GM19099 (cell line): ENCODE results near the gene RSPO3.

ENCODE experiments used
- POLR2A ChIP-seq: IDR thresholded peaks from 3 replicates; pipeline ENCODE4 v1.6.1; 2011; ENCODE audit warnings: low read depth; ENCODE audit not compliant: insufficient read length; ENCODE audit errors: extremely low read depth

Gene RSPO3

GRCh38 chr6:127118298-127119101 is at the start of gene RSPO3:
Gene RSPO3 (plus strand): TSS chr6:127118671. CDS start chr6:127119193, 522 bp downstream.
- no peak for TF ChIP-seq POLR2A

- TF ChIP-seq POLR2A: no peak
These were observed 48.7 kb upstream of the RSPO3 start for GRCh38 chr6:127069659-127070279.

- TF ChIP-seq POLR2A: no peak
These were observed 45.2 kb upstream of the RSPO3 start for GRCh38 chr6:127073222-127073621.

- TF ChIP-seq POLR2A: no peak
These were observed 42.0 kb upstream of the RSPO3 start for GRCh38 chr6:127076466-127076865.

- no peak for TF ChIP-seq POLR2A
These were observed 40.6 kb upstream of the RSPO3 start for GRCh38 chr6:127077886-127078285.

GRCh38 chr6:127078669-127079068 is 39.8 kb upstream of the RSPO3 start:
- TF ChIP-seq POLR2A: no peak

- no peak for TF ChIP-seq POLR2A
These were observed 38.8 kb upstream of the RSPO3 start for GRCh38 chr6:127079681-127080080.

GRCh38 chr6:127080081-127080480 is 38.4 kb upstream of the RSPO3 start:
- TF ChIP-seq POLR2A: no peak

- TF ChIP-seq POLR2A: no peak
These were observed 35.1 kb upstream of the RSPO3 start for GRCh38 chr6:127083231-127083962.

GRCh38 chr6:127083963-127084310 is 34.5 kb upstream of the RSPO3 start:
- no peak for TF ChIP-seq POLR2A

- no peak for TF ChIP-seq POLR2A
These were observed 33.3 kb upstream of the RSPO3 start for GRCh38 chr6:127085181-127085580.

GRCh38 chr6:127090051-127090450 is 28.4 kb upstream of the RSPO3 start:
- no peak for TF ChIP-seq POLR2A

GRCh38 chr6:127092466-127092865 is 26.0 kb upstream of the RSPO3 start:
- no peak for TF ChIP-seq POLR2A

- no peak for TF ChIP-seq POLR2A
These were observed 23.7 kb upstream of the RSPO3 start for GRCh38 chr6:127094791-127095190.

GRCh38 chr6:127096167-127096566 is 22.3 kb upstream of the RSPO3 start:
- TF ChIP-seq POLR2A: no peak

GRCh38 chr6:127100510-127101140 is 17.8 kb upstream of the RSPO3 start:
- TF ChIP-seq POLR2A: no peak

GRCh38 chr6:127102299-127102698 is 16.2 kb upstream of the RSPO3 start:
- TF ChIP-seq POLR2A: no peak
